PFSK-1 (cell line): ENCODE results near the gene MYO1E.

Source experiments
- POLR2AphosphoS5 ChIP-seq: IDR thresholded peaks from 2 replicates; pipeline ENCODE4 v1.6.1; 2012; ENCODE audit warnings: low read depth, mild to moderate bottlenecking, control low read depth, low read length, moderate library complexity
- SIN3A ChIP-seq: IDR thresholded peaks from 2 replicates; pipeline ENCODE4 v1.6.1; 2012; ENCODE audit warnings: mild to moderate bottlenecking, low read length, moderate library complexity, borderline replicate concordance; ENCODE audit not compliant: insufficient read depth
- TAF1 ChIP-seq: IDR thresholded peaks from 2 replicates; pipeline ENCODE4 v1.6.1; 2012; ENCODE audit warnings: low read length, control low read depth, borderline replicate concordance; ENCODE audit not compliant: insufficient read depth

- TF ChIP-seq SIN3A (no peak), TAF1 (no peak), POLR2AphosphoS5 (no peak)
Observed at GRCh38 chr15:59179717-59180116, 193.0 kb downstream of the MYO1E start.
